MM.1S (cell line): ENCODE data around the gene MXRA7.

Source experiments
- CTCF ChIP-seq: fragments of 300-600 bp; sonication (generic); IDR thresholded peaks from 2 replicates; pipeline ENCODE4 v1.5.1; 2016; ENCODE audit warnings: antibody characterized with exemption, low read length, mixed read lengths
- EZH2phosphoT487 ChIP-seq: fragments of 300-600 bp; sonication (generic); IDR thresholded peaks from 2 replicates; pipeline ENCODE4 v1.6.1; 2018; ENCODE audit warnings: antibody characterized with exemption, low read length

GRCh38 chr17:76672270-76672851 is 38.4 kb downstream of the MXRA7 start:
- TF ChIP-seq CTCF (no peak), EZH2phosphoT487 (no peak)
